H1 (cell line): Measurements from ENCODE around the gene NUP205.

Experiments
- EP300 ChIP-seq, 2 experiments: IDR thresholded peaks; 1 replicate in 1 of 2; 2 replicates in 1 of 2; pipeline ENCODE4 v1.6.1; 2011 to 2012; ENCODE audit warnings: low read depth in 2 of 2, low read length in 2 of 2, mild to moderate bottlenecking in 2 of 2, borderline replicate concordance in 1 of 2, inconsistent platforms in 1 of 2, moderate library complexity in 1 of 2
- POLR2AphosphoS5 ChIP-seq: IDR thresholded peaks from 2 replicates; pipeline ENCODE4 v1.6.1; 2011; ENCODE audit warnings: low read depth, low read length
- TAF1 ChIP-seq: IDR thresholded peaks from 2 replicates; pipeline ENCODE4 v1.6.1; 2011; ENCODE audit warnings: mild to moderate bottlenecking, low read depth, low read length
- TF ChIP-seq, protein P1 (sequence below), 3 experiments: IDR thresholded peaks; 1 replicate in 2 of 3; 2 replicates in 1 of 3; pipeline versions ENCODE4 v1.5.1 to v1.6.1; 2011; ENCODE audit warnings: low read length in 3 of 3, mild to moderate bottlenecking in 3 of 3, inconsistent platforms in 2 of 3, low read depth in 1 of 3, moderate library complexity in 1 of 3; ENCODE audit not compliant: insufficient read depth in 1 of 3; ENCODE audit errors: control extremely low read depth in 1 of 3

DNA sequence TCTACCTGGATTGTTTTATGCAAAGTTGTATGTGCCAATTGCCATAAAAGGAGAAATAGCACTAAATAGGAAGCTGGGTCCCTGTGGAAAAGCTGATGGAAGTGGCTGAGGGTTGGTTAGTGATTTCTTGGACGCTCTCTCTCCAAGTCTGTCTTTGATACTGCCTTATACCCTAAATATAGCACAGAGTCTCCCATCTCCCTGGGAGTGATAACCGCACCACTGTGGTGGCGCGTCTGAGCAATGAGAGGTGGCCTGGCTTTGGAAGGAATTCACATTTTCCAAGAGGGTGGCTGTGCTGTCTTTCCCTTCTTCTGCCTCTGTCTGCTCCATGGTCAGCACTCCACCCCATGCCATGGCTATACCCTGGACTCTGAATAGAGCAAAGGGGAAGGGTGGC, 135.8 kb downstream of the NUP205 start:
- TF ChIP-seq, protein P1, sequence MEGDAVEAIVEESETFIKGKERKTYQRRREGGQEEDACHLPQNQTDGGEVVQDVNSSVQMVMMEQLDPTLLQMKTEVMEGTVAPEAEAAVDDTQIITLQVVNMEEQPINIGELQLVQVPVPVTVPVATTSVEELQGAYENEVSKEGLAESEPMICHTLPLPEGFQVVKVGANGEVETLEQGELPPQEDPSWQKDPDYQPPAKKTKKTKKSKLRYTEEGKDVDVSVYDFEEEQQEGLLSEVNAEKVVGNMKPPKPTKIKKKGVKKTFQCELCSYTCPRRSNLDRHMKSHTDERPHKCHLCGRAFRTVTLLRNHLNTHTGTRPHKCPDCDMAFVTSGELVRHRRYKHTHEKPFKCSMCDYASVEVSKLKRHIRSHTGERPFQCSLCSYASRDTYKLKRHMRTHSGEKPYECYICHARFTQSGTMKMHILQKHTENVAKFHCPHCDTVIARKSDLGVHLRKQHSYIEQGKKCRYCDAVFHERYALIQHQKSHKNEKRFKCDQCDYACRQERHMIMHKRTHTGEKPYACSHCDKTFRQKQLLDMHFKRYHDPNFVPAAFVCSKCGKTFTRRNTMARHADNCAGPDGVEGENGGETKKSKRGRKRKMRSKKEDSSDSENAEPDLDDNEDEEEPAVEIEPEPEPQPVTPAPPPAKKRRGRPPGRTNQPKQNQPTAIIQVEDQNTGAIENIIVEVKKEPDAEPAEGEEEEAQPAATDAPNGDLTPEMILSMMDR (IDR thresholded peaks at IDR 0.05; ENCODE audit: control extremely low read depth in 1 of 3, insufficient read depth in 1 of 3, low read depth in 1 of 3, low read length in 3 of 3): no peak
- TF ChIP-seq POLR2AphosphoS5: no peak
- no peak for TF ChIP-seq TAF1
- no peak for TF ChIP-seq EP300 (IDR thresholded peaks at IDR 0.05; ENCODE audit: borderline replicate concordance in 1 of 2, low read depth in 2 of 2, low read length in 2 of 2)
